Peyer's patch (tissue), 4 donors: ENCODE results near the gene SCAI. TPM values are rescaled to one million over a fixed set of nuclear protein-coding genes. Genes with fewer than 3 reads are reported as not detected.

Source experiments
- DNase-seq, 3 donors: peaks; one replicate each; pipeline ENCODE4 v3.0.0-alpha.2; 2017 to 2019
- H3K27ac ChIP-seq, 4 donors: fragments of 200-600 bp; sonication (generic); one replicate each; pipeline ENCODE4 v1.5.1; 2016 to 2019
- H3K27me3 ChIP-seq, 2 donors: fragments of 200-600 bp; sonication (generic); one replicate each; pipeline ENCODE4 v1.5.1; 2019
- H3K36me3 ChIP-seq, 3 donors: fragments of 200-600 bp; sonication (generic); one replicate each; pipeline ENCODE4 v1.5.1; 2016 to 2019
- H3K4me1 ChIP-seq, 4 donors: fragments of 200-600 bp; sonication (generic); one replicate each; pipeline ENCODE4 v1.5.1; 2016 to 2019
- H3K4me3 ChIP-seq, 4 donors: fragments of 200-600 bp; sonication (generic); 1 replicate in 3 of 4; 2 replicates in 1 of 4; pipeline ENCODE4 v1.5.1; 2016 to 2019; ENCODE audit warnings: mild to moderate bottlenecking in 1 of 4
- H3K9me3 ChIP-seq, 4 donors: fragments of 200-600 bp; sonication (generic); one replicate each; pipeline ENCODE4 v1.5.1; 2016 to 2019; ENCODE audit warnings: mild to moderate bottlenecking in 1 of 4
- POLR2A ChIP-seq, 2 donors: fragments of 450-650 bp; IDR thresholded peaks; one replicate each; pipeline ENCODE4 v1.5.1; 2017; ENCODE audit warnings: antibody characterized with exemption in 2 of 2, mild to moderate bottlenecking in 2 of 2, moderate library complexity in 2 of 2
- total RNA-seq, 4 donors: library from RNA; depleted of rRNA; stranded (reverse); fragments of >200 nt; gene quantifications; one replicate each; pipeline ENCODE4 v1.1.0, GENCODE V29; 2016
- TF ChIP-seq, protein P1 (sequence below), 6 experiments: fragments of 450-650 bp in 4 of 6; fragments of 200-600 bp in 2 of 6; sonication (generic) in 1 of 6; IDR thresholded peaks; one replicate each; pipeline ENCODE4 v1.5.1; 2017 to 2019; ENCODE audit warnings: antibody characterized with exemption in 6 of 6, mild to moderate bottlenecking in 3 of 6, moderate library complexity in 1 of 6

Gene SCAI
- total RNA-seq, 4 donors from 2014 or later: 8.7 to 32.2 (median 11.7) TPM

DNA sequence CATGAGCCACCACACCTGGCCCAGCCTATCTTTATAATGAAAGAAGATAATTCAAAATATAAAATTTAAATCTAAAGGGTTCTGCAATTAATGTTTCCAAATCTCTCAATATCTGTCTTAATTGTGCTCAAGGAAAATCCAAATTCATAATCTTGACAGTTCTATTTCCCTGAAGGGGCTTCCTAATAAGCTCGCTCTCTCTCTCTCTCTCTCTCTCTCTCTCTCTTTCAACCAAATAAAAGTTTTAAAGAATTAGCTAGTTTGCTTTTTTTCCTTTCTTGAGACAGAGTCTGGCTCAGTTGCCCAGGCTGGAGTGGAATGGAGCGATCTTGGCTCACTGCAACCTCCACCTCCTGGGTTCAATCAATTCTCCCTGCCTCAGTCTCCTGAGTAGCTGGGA lies 13.2 kb upstream of the SCAI start:
- H3K36me3 ChIP-seq: peaks cover 0 to 48% (median 0%) of the 10 kb centered on the region in 3 donors
- H3K27ac ChIP-seq: no peak overlapping the region
- TF ChIP-seq, protein P1, sequence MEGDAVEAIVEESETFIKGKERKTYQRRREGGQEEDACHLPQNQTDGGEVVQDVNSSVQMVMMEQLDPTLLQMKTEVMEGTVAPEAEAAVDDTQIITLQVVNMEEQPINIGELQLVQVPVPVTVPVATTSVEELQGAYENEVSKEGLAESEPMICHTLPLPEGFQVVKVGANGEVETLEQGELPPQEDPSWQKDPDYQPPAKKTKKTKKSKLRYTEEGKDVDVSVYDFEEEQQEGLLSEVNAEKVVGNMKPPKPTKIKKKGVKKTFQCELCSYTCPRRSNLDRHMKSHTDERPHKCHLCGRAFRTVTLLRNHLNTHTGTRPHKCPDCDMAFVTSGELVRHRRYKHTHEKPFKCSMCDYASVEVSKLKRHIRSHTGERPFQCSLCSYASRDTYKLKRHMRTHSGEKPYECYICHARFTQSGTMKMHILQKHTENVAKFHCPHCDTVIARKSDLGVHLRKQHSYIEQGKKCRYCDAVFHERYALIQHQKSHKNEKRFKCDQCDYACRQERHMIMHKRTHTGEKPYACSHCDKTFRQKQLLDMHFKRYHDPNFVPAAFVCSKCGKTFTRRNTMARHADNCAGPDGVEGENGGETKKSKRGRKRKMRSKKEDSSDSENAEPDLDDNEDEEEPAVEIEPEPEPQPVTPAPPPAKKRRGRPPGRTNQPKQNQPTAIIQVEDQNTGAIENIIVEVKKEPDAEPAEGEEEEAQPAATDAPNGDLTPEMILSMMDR (IDR thresholded peaks at IDR 0.05): no peak
- TF ChIP-seq POLR2A (IDR thresholded peaks at IDR 0.05): no peak
- H3K9me3 ChIP-seq: no peaks in the 10 kb centered on the region
- DNase-seq: no peak
- no peaks in the 10 kb centered on the region for H3K27me3 ChIP-seq
- peaks cover 0 to 18% (median 0%) of the 10 kb centered on the region in 4 donors for H3K4me1 ChIP-seq
- H3K4me3 ChIP-seq: no peak overlapping the region

DNA sequence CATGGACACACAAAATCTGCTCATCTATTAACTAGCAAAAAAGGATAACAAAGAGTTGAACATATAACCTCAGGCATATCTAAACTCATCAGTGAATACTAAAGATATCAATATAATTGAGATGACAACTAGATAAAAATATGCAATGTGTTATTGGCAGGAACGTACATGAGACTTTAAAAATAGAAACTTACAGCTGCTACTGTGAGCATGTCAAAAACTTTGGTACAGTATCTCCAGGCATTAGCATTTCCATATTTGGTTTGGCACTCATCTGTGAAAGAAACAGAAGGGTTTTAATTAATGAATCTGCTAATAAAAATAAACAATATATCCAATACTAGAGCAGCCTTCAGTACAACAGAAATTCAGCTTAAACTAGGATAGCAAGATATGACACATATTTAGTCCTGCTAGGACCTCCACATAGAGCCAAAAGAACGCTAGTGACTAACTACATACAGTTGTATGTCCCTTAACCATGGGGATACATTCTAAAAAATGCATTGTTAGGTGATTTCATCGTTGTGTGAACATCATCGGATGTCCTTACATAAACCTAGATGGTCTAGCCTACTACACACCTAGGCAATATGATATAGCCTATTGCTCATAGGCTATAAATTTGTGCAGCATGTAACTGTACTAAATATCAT lies 10.5 kb upstream of the SCAI start:
- Histone ChIP-seq H3K4me3 (no peak overlapping the region), H3K27ac (no peak overlapping the region), H3K27me3 (no peaks in the 10 kb centered on the region), H3K36me3 (peaks cover 0 to 71% (median 0%) of the 10 kb centered on the region in 3 donors), H3K9me3 (no peaks in the 10 kb centered on the region), H3K4me1 (no peaks in the 10 kb centered on the region)
- TF ChIP-seq POLR2A (IDR thresholded peaks at IDR 0.05): no peak
- TF ChIP-seq, protein P1 (IDR thresholded peaks at IDR 0.05): no peak
- no peak for DNase-seq

DNA sequence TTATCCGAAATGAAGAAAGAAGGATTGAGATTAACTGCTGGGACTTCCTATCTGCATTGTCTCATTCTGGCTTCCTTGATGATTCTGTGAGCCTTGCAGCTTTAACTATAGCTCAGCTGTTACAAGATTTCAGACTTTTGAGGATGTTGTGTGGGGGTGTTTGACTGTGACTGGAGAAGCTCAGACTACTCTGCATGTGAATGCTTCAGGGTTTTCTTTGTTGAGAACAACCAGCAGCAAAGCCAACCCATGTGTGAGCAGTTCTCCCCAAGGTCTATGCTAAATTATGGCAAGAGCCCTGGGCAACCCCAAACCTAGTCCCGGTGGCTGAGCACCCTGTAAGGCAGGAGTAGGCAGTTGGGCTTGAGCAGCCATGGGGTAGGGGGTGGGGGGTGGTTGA lies 8.4 kb upstream of the SCAI start:
- Histone ChIP-seq H3K36me3 (peaks cover 0 to 60% (median 0%) of the 10 kb centered on the region in 3 donors), H3K27ac (no peak overlapping the region), H3K27me3 (no peaks in the 10 kb centered on the region), H3K4me1 (no peaks in the 10 kb centered on the region), H3K4me3 (no peak overlapping the region), H3K9me3 (no peaks in the 10 kb centered on the region)
- DNase-seq: no peak
- TF ChIP-seq, protein P1 (IDR thresholded peaks at IDR 0.05): no peak
- no peak for TF ChIP-seq POLR2A (IDR thresholded peaks at IDR 0.05)

DNA sequence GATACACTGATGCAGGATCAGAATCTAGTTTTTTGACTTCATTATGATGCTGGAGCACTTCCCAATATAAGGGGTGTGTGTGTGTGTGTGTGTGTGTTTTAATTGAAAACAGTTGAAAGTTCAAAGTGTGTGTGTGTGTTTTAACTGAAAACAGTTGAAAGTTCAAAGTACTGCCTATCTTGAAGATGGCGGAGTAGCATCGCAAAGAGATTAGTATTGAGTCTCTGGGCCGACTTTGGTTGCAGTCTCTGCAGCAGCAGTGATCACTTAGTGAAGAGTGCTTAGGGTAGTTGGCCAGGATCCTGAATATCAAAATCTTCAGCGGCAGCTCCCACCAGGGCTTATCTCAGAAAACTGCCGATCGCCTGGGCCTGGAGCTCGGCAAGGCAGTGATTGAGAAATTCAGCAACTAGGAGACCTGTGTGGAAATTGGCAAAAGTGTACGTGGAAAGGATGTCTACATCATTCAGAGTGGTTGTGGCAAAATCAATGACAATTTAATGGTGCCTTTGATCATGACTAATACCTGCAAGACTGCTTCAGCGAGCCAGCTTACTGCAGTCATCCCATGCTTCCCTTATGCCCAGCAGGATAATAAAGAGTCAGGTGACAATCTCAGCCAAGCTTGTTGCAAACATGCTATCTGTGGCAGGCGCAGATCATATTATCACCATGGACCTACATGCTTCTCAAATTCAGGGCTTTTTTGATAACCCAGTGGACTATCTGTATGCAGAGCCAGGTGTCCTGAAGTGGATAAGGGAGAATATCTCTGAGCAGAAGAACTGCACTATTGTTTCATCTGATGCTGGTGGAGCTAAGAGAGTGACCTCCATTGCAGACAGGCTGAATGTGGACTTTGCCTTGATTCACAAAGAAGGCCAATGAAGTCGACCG lies 7.3 kb upstream of the SCAI start:
- no peaks in the 10 kb centered on the region for H3K9me3 ChIP-seq
- no peak overlapping the region for H3K27ac ChIP-seq
- no peak overlapping the region for H3K4me3 ChIP-seq
- no peak for TF ChIP-seq POLR2A (IDR thresholded peaks at IDR 0.05)
- TF ChIP-seq, protein P1 (IDR thresholded peaks at IDR 0.05): no peak
- peaks cover 0 to 60% (median 0%) of the 10 kb centered on the region in 3 donors for H3K36me3 ChIP-seq
- no peaks in the 10 kb centered on the region for H3K4me1 ChIP-seq
- no peak for DNase-seq
- no peaks in the 10 kb centered on the region for H3K27me3 ChIP-seq

DNA sequence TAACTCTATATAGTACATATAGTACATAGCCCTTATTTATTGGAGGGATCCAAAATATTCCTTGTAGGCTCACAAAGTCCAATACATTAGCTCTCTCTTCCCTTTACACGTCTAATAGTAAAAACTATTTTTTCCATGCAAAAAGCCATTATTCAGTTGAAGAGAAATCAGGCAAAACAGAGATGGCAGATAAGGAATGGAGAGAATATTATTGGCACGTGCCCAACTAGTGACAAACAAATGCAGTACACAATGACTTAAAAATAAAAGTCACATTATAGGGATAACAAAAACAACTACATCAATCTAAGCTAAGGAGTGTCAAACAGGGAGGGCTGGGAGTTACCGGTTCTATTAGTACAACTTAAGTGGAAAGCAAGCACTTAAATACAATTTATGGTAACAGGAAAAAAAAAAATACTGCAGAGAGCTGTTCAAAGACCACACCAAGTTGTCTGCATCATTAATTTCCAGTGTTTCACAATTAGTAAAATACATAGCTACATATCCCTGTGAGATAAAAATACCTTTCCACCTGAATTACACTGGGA lies 4.1 kb upstream of the SCAI start:
- no peaks in the 10 kb centered on the region for H3K9me3 ChIP-seq
- DNase-seq: no peak
- no peak overlapping the region for H3K4me3 ChIP-seq
- TF ChIP-seq, protein P1 (IDR thresholded peaks at IDR 0.05): no peak
- no peak for TF ChIP-seq POLR2A (IDR thresholded peaks at IDR 0.05)
- H3K27me3 ChIP-seq: no peaks in the 10 kb centered on the region
- peaks cover 0 to 4% (median 0%) of the 10 kb centered on the region in 4 donors for H3K4me1 ChIP-seq
- no peak overlapping the region for H3K27ac ChIP-seq
- peaks cover 0 to 33% (median 0%) of the 10 kb centered on the region in 3 donors for H3K36me3 ChIP-seq
